ENCODE data around the gene MFSD2A.

GRCh38 chr1:40014812-40015594 is 60.1 kb downstream of the MFSD2A start:
- TF ChIP-seq CTCF (IDR thresholded peaks at IDR 0.05) (no peak), POLR2A (IDR thresholded peaks at IDR 0.05) (no peak)

All from thyroid gland (tissue), 4 donors.